Neural cell (in vitro differentiated cells): Measurements from ENCODE around the gene AKR1C3. TPM values are rescaled to one million over a fixed set of nuclear protein-coding genes. Genes with fewer than 3 reads are reported as not detected.

Source experiments
- H2AFZ ChIP-seq: fragments of 200-600, 300-800 bp; sonication (generic), shearing (Covaris generic); 2 replicates; pipeline ENCODE4 v1.6.0; 2014; ENCODE audit warnings: low read depth, mild to moderate bottlenecking, antibody characterized with exemption, low read length, moderate library complexity
- H3F3A ChIP-seq: fragments of 200-600 bp; shearing (Covaris generic); 2 replicates; pipeline ENCODE4 v1.6.1; 2016; ENCODE audit warnings: mild to moderate bottlenecking, moderate library complexity, mixed read lengths, antibody characterized with exemption, low read length; ENCODE audit not compliant: insufficient read depth, poor library complexity, severe bottlenecking
- H3K27ac ChIP-seq: fragments of 200-600, 300-800 bp; sonication (generic), shearing (Covaris generic); 2 replicates; pipeline ENCODE4 v1.5.1; 2014; ENCODE audit warnings: mild to moderate bottlenecking, low read length, moderate library complexity
- H3K27me3 ChIP-seq: fragments of 300-800, 200-600 bp; sonication (generic), shearing (Covaris generic); 2 replicates; pipeline ENCODE4 v1.6.0; 2014; ENCODE audit warnings: mild to moderate bottlenecking, low read depth, low read length, moderate library complexity; ENCODE audit not compliant: insufficient read depth
- H3K36me3 ChIP-seq: fragments of 300-800, 200-600 bp; sonication (generic), shearing (Covaris generic); 2 replicates; pipeline ENCODE4 v1.5.1; 2014; ENCODE audit warnings: mild to moderate bottlenecking, antibody characterized with exemption, low read length, moderate library complexity; ENCODE audit not compliant: insufficient read depth
- H3K4me2 ChIP-seq: fragments of 300-800, 200-600 bp; sonication (generic), shearing (Covaris generic); 2 replicates; pipeline ENCODE4 v1.6.0; 2014; ENCODE audit warnings: mild to moderate bottlenecking, low read length
- H3K4me3 ChIP-seq: fragments of 300-800, 200-600 bp; sonication (generic), shearing (Covaris generic); 2 replicates; pipeline ENCODE4 v1.5.1; 2014; ENCODE audit warnings: mild to moderate bottlenecking, low read length, moderate library complexity
- H3K79me2 ChIP-seq: fragments of 200-600 bp; shearing (Covaris generic); replicated peaks from 2 replicates; pipeline ENCODE4 v1.6.0; 2014; ENCODE audit warnings: mild to moderate bottlenecking, low read length, moderate library complexity; ENCODE audit not compliant: insufficient read depth
- H3K9ac ChIP-seq: fragments of 300-800, 200-600 bp; sonication (generic), shearing (Covaris generic); 2 replicates; pipeline ENCODE4 v1.6.1; 2016; ENCODE audit warnings: mild to moderate bottlenecking, low read length, mixed read lengths
- H3K9me2 ChIP-seq: fragments of 200-600 bp; shearing (Covaris generic); 2 replicates; pipeline ENCODE4 v1.6.1; 2016; ENCODE audit warnings: mild to moderate bottlenecking, low read length, mixed read lengths; ENCODE audit not compliant: insufficient read depth
- H3K9me3 ChIP-seq: fragments of 200-600, 300-800 bp; sonication (generic), shearing (Covaris generic); 2 replicates; pipeline ENCODE4 v1.6.1; 2016; ENCODE audit warnings: mild to moderate bottlenecking, mixed run types, low read length, moderate library complexity, mixed read lengths
- H4K20me1 ChIP-seq: fragments of 200-600 bp; shearing (Covaris generic); 2 replicates; pipeline ENCODE4 v1.6.1; 2016; ENCODE audit warnings: mild to moderate bottlenecking, mixed run types; ENCODE audit not compliant: insufficient read depth
- EP300 ChIP-seq: fragments of 450-650 bp; conservative IDR thresholded peaks from 2 replicates; pipeline ENCODE4 v1.6.1; 2014; ENCODE audit warnings: antibody characterized with exemption, mild to moderate bottlenecking, moderate library complexity; ENCODE audit not compliant: poor library complexity, severe bottlenecking
- EZH2 ChIP-seq: fragments of 200-600, 300-800 bp; shearing (Covaris generic), sonication (generic); IDR thresholded peaks from 2 replicates; pipeline ENCODE4 v1.6.1; 2014; ENCODE audit warnings: antibody characterized with exemption, low read length, borderline replicate concordance, mild to moderate bottlenecking; ENCODE audit not compliant: insufficient read depth, poor library complexity, severe bottlenecking
- MXI1 ChIP-seq: fragments of 450-650 bp; conservative IDR thresholded peaks from 2 replicates; pipeline ENCODE4 v1.6.1; 2014; ENCODE audit warnings: antibody characterized with exemption, mild to moderate bottlenecking; ENCODE audit not compliant: poor library complexity, severe bottlenecking
- POLR2AphosphoS5 ChIP-seq: IDR thresholded peaks from 2 replicates; pipeline ENCODE4 v1.6.1; 2012
- RAD21 ChIP-seq: fragments of 450-650 bp; conservative IDR thresholded peaks from 2 replicates; pipeline ENCODE4 v1.6.1; 2014; ENCODE audit warnings: antibody characterized with exemption, mild to moderate bottlenecking, moderate library complexity
- SMC3 ChIP-seq: fragments of 450-650 bp; conservative IDR thresholded peaks from 2 replicates; pipeline ENCODE4 v1.6.1; 2014; ENCODE audit warnings: antibody characterized with exemption, mild to moderate bottlenecking, moderate library complexity; ENCODE audit not compliant: poor library complexity
- TAF1 ChIP-seq: IDR thresholded peaks from 2 replicates; pipeline ENCODE4 v1.6.1; 2012; ENCODE audit warnings: low read depth
- polyA plus RNA-seq: library from polyadenylated mRNA; depleted of rRNA; stranded (reverse); fragments of >200 nt; gene quantifications from 2 replicates; pipeline ENCODE4 v1.2.3, GENCODE V29; 2014
- TF ChIP-seq, protein P1 (sequence below): fragments of 450-650 bp; IDR thresholded peaks from 2 replicates; pipeline ENCODE4 v1.5.1; 2014; ENCODE audit warnings: antibody characterized with exemption, mild to moderate bottlenecking, moderate library complexity; ENCODE audit not compliant: poor library complexity, severe bottlenecking
- TF ChIP-seq, protein P2 (sequence below): IDR thresholded peaks from 2 replicates; pipeline ENCODE4 v1.6.1; 2012; ENCODE audit warnings: borderline replicate concordance

AKR1C3 gene
- polyA plus RNA-seq, 1 donor from 2014 or later, result 2.7 TPM

DNA sequence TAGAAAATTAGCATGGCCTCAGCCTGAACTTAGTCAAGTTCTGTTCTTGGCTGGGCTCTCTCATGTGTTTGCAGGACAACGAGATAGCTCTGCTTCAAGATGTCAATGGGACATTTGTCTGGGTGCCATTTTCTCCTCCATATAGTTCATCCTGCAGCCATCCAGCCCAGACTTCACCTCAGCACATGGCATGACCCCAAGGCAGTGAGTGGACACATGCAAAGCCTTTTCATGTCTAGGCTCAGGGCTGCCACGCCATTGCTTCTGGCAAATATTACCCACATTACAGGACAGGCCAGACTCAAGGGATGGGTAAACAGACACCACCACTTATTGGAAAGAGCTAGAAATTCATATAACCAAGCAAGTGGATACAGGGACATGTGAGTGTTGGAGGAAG, 9.3 kb downstream of the AKR1C3 start:
- no peak overlapping the region for H3K4me3 ChIP-seq
- no peak overlapping the region for H3K9ac ChIP-seq
- H2AFZ ChIP-seq, result no peak overlapping the region
- H3K27ac ChIP-seq, result no peak overlapping the region
- H3K9me3 ChIP-seq, result no peaks in the 10 kb centered on the region
- H4K20me1 ChIP-seq, result no peaks in the 10 kb centered on the region
- H3K27me3 ChIP-seq, result no peaks in the 10 kb centered on the region
- no peaks in the 10 kb centered on the region for H3K36me3 ChIP-seq
- TF ChIP-seq POLR2AphosphoS5 (no peak), SMC3 (no peak), EZH2 (no peak), RAD21 (no peak), MXI1 (no peak), TAF1 (no peak), EP300 (no peak)
- TF ChIP-seq, protein P1, sequence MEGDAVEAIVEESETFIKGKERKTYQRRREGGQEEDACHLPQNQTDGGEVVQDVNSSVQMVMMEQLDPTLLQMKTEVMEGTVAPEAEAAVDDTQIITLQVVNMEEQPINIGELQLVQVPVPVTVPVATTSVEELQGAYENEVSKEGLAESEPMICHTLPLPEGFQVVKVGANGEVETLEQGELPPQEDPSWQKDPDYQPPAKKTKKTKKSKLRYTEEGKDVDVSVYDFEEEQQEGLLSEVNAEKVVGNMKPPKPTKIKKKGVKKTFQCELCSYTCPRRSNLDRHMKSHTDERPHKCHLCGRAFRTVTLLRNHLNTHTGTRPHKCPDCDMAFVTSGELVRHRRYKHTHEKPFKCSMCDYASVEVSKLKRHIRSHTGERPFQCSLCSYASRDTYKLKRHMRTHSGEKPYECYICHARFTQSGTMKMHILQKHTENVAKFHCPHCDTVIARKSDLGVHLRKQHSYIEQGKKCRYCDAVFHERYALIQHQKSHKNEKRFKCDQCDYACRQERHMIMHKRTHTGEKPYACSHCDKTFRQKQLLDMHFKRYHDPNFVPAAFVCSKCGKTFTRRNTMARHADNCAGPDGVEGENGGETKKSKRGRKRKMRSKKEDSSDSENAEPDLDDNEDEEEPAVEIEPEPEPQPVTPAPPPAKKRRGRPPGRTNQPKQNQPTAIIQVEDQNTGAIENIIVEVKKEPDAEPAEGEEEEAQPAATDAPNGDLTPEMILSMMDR, result no peak
- TF ChIP-seq, protein P2, sequence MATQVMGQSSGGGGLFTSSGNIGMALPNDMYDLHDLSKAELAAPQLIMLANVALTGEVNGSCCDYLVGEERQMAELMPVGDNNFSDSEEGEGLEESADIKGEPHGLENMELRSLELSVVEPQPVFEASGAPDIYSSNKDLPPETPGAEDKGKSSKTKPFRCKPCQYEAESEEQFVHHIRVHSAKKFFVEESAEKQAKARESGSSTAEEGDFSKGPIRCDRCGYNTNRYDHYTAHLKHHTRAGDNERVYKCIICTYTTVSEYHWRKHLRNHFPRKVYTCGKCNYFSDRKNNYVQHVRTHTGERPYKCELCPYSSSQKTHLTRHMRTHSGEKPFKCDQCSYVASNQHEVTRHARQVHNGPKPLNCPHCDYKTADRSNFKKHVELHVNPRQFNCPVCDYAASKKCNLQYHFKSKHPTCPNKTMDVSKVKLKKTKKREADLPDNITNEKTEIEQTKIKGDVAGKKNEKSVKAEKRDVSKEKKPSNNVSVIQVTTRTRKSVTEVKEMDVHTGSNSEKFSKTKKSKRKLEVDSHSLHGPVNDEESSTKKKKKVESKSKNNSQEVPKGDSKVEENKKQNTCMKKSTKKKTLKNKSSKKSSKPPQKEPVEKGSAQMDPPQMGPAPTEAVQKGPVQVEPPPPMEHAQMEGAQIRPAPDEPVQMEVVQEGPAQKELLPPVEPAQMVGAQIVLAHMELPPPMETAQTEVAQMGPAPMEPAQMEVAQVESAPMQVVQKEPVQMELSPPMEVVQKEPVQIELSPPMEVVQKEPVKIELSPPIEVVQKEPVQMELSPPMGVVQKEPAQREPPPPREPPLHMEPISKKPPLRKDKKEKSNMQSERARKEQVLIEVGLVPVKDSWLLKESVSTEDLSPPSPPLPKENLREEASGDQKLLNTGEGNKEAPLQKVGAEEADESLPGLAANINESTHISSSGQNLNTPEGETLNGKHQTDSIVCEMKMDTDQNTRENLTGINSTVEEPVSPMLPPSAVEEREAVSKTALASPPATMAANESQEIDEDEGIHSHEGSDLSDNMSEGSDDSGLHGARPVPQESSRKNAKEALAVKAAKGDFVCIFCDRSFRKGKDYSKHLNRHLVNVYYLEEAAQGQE, result no peak
- H3K9me2 ChIP-seq, result no peaks in the 10 kb centered on the region
- no peaks in the 10 kb centered on the region for H3K79me2 ChIP-seq
- H3K4me2 ChIP-seq, result no peak overlapping the region
- no peaks in the 10 kb centered on the region for H3F3A ChIP-seq

DNA sequence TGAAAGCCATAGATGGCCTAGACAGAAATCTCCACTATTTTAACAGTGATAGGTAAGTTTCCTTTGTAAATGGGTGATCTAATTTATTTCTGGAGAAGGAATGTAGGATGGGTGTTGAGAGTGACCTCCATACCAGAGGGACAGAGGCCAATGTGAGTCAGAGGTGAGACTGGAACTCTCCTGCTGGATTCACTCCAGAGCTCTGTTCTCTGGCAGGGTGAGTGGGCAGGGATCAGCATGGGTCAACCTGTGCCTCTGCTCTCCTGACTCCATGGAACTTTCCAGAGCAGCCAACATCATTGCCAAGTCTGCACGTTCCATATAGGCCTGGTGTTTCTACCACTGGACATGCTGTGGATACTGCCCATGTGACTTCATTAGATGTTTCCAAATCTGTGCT, 11.4 kb downstream of the AKR1C3 start:
- Histone ChIP-seq H2AFZ (no peak overlapping the region), H4K20me1 (no peaks in the 10 kb centered on the region), H3K4me3 (no peak overlapping the region), H3K9me2 (no peaks in the 10 kb centered on the region), H3K9me3 (no peaks in the 10 kb centered on the region), H3K4me2 (no peak overlapping the region), H3K27me3 (no peaks in the 10 kb centered on the region), H3K9ac (no peak overlapping the region), H3K79me2 (no peaks in the 10 kb centered on the region), H3K36me3 (no peaks in the 10 kb centered on the region), H3K27ac (no peak overlapping the region), H3F3A (no peaks in the 10 kb centered on the region)
- TF ChIP-seq SMC3, result no peak
- TF ChIP-seq EZH2, result no peak
- TF ChIP-seq POLR2AphosphoS5, result no peak
- no peak for TF ChIP-seq TAF1
- no peak for TF ChIP-seq RAD21
- TF ChIP-seq EP300, result no peak
- TF ChIP-seq MXI1, result no peak
- TF ChIP-seq, protein P2, result no peak
- TF ChIP-seq, protein P1, result no peak
